Measurements from ENCODE around the gene ZDBF2.
A peak's percentile ranks its signal among the peaks of the same experiment; 100 is the strongest.
"Not testable (repeated sequence)": the region's sequence is repeated elsewhere in the genome, so short reads cannot be mapped to it uniquely, and the experiment has no call there.

The ZDBF2 gene

DNA sequence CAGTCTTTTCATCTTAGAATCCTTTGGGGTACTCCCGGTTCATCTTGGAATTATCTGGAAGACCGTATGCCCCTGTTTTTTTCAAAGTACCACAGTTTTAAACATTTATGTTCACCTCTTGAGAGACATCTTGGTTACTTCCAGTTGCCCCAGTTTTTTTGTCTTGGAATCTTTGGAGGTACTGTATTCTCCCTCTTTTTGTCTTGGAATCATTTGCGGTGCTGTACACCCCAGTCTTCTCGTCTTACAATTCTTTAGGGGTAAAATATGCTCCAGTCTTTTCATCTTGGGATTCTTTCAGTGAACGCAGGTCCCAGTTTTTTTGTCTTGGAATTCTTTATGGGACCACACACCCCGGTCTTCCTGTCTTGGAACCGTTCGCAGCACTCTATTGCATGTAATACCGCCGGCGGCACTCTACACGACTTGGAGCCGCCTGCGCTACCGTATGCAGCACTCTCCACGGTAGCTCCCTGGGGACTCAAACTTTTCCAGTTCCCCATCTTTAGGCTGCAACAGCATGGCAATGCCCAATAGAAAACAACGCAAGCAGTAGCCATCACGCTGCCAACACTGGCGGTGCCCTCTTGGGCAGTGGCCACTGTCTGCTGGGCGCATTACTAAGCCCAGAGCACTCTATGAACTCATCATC lies 21.2 kb upstream of the ZDBF2 start:
- Histone ChIP-seq H3K4me1 (ENCODE audit: insufficient read depth, low read length) (no peaks in the 10 kb centered on the region; the same call in 1 of the 2 replicates), H3K9ac (ENCODE audit: low read depth, low read length) (no peak overlapping the region), H3K9me3 (ENCODE audit: control insufficient read depth, insufficient read depth, low read length) (no peaks in the 10 kb centered on the region; the same call in 1 of the 2 replicates), H3K36me3 (ENCODE audit: insufficient read depth, low read length) (no peaks in the 10 kb centered on the region)

DNA sequence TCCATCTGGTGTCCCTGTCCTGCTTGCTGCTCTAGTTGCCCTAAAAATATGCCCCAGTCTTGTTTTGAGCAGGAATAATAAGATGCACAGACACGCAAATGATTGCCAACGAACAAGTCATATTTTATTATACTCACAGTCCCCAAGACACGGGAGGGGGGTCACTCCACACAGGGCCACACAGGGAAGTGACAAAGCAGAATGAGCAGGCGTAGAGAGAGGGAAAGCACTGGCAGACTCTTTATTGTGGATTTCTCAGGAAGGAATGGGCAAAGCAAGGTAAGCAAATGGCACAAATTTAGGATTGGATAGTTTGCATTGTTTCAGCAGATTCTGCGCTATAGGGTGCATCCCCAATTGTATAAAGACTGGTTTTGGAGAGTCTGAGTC lies 20.7 kb upstream of the ZDBF2 start:
- Histone ChIP-seq H3K4me1 (ENCODE audit: insufficient read depth, low read length) (no peaks in the 10 kb centered on the region; the same call in 1 of the 2 replicates), H3K9ac (ENCODE audit: low read depth, low read length) (no peak overlapping the region), H3K9me3 (ENCODE audit: control insufficient read depth, insufficient read depth, low read length) (no peaks in the 10 kb centered on the region; the same call in 1 of the 2 replicates)

DNA sequence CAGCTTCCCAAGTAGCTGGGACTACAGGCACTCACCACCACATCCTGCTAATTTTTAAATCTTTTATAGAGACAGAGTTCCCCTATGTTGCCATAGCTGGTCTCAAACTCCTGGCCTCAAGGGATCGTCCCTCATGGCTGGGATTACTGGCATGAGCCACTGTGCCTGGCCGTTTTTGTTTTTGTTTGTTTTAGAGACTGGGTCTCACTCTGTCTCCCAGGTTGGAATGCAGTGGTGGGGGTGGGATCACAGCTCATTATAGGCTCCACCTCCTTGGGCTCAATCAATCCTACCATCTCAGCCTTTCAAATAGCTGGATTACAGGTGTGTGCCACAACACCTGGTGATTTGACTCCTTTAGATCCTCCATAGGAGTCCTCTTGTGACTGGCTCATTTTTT lies 19.5 kb upstream of the ZDBF2 start:
- Histone ChIP-seq H3K9me3 (ENCODE audit: control insufficient read depth, insufficient read depth, low read length) (no peaks in the 10 kb centered on the region; the same call in 1 of the 2 replicates), H3K4me1 (ENCODE audit: insufficient read depth, low read length) (no peaks in the 10 kb centered on the region; the same call in 1 of the 2 replicates), H3K9ac (ENCODE audit: low read depth, low read length) (no peak overlapping the region), H3K36me3 (ENCODE audit: insufficient read depth, low read length) (no peaks in the 10 kb centered on the region)

More for the DNA sequence above, 20.7 kb upstream of the ZDBF2 start:
- no peaks in the 10 kb centered on the region for H3K36me3 ChIP-seq (ENCODE audit: insufficient read depth, low read length)

DNA sequence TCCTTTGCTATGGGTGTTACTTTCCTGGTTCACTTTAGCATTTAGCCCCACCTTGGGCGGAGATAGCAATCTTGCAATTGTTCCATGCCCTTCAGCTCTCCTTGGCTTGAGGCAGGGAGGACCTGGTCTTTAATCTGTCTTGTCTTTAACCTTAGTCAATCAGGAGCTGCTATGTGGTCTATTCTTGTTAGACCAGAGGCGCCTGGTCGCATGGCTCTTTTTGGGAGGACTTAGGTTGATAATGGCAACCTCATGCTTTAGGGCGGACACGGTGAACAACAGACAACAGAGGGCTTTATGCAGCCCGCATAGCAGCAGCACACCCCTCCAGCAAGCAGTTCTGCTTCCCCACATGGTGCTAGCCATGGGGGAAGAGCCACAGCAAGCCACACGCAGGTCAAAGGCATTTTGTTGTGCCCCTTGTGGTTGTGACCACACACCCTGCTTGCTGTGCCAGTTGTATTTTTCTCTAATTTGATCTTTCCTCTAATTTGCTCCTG lies 17.7 kb upstream of the ZDBF2 start:
- H3K4me1 ChIP-seq (ENCODE audit: insufficient read depth, low read length), result no peaks in the 10 kb centered on the region; the same call in 1 of the 2 replicates
- H3K9ac ChIP-seq (ENCODE audit: low read depth, low read length), result no peak overlapping the region
- H3K9me3 ChIP-seq (ENCODE audit: control insufficient read depth, insufficient read depth, low read length), result no peaks in the 10 kb centered on the region
- no peaks in the 10 kb centered on the region for H3K36me3 ChIP-seq (ENCODE audit: insufficient read depth, low read length)

DNA sequence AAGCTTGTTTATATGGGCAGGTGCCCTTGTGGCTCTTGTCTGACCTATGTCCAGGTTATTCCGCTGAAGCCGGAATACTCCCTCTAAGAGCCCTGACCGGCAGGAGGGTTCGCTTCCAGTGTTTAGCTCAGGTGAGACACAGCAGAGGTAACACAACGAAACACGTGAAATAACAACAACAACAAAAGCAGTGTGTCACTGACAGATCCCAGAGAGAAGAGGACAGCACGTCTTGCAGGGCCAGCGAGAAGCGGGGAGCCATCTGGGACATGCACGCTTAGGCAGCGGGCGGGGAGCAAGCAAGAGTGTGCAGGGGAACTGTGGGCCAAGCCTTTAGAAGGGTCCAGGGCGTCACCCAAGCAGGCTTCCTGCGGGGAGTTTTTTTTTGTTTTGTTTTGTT lies 17.1 kb upstream of the ZDBF2 start:
- Histone ChIP-seq H3K9me3 (ENCODE audit: control insufficient read depth, insufficient read depth, low read length) (no peaks in the 10 kb centered on the region), H3K36me3 (ENCODE audit: insufficient read depth, low read length) (no peaks in the 10 kb centered on the region), H3K9ac (ENCODE audit: low read depth, low read length) (no peak overlapping the region), H3K4me1 (ENCODE audit: insufficient read depth, low read length) (no peaks in the 10 kb centered on the region; the same call in 1 of the 2 replicates)

DNA sequence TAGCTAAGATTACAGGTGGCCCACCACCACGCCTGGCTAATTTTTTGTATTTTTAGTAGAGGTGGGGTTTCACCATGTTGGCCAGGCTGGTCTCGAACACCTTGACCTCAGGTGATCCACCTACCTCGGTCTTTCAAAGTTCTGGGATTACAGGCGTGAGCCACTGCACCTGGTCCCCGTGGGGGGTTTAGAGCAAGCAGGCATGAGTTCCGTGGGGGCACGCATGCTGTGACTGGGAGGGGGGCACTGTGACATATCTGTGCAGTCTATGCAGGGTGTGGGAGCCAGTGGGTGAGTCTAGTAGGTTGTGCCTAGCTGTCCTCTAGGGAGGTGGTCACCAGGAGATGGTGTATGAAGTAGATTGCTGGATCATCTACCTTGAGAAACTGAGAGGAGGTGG lies 16.6 kb upstream of the ZDBF2 start:
- Histone ChIP-seq H3K9ac (ENCODE audit: low read depth, low read length) (no peak overlapping the region), H3K4me1 (ENCODE audit: insufficient read depth, low read length) (no peaks in the 10 kb centered on the region; the same call in 1 of the 2 replicates), H3K9me3 (ENCODE audit: control insufficient read depth, insufficient read depth, low read length) (no peaks in the 10 kb centered on the region), H3K36me3 (ENCODE audit: insufficient read depth, low read length) (no peaks in the 10 kb centered on the region)

DNA sequence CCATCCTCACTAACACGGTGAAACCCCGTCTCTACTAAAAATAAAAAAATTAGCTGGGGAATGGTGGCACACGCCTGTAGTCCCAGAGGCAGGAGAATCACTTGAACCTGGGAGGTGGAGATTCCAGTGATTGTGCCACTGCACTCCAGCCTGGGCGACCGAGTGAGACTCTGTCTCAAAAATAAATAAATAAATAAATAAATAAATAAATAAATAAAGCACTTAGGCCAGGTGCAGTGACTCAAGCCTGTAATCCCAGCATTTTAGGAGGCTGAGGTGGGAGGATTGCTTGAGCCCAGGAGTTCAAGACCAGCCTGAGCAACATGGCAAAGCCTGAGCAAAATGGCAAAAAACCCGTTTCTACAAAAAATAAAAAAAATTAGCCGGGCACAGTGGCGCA lies 15.8 kb upstream of the ZDBF2 start:
- H3K36me3 ChIP-seq (ENCODE audit: insufficient read depth, low read length); H3K4me1 ChIP-seq (ENCODE audit: insufficient read depth, low read length); H3K9ac ChIP-seq (ENCODE audit: low read depth, low read length); H3K9me3 ChIP-seq (ENCODE audit: control insufficient read depth, insufficient read depth, low read length): not testable (repeated sequence)

DNA sequence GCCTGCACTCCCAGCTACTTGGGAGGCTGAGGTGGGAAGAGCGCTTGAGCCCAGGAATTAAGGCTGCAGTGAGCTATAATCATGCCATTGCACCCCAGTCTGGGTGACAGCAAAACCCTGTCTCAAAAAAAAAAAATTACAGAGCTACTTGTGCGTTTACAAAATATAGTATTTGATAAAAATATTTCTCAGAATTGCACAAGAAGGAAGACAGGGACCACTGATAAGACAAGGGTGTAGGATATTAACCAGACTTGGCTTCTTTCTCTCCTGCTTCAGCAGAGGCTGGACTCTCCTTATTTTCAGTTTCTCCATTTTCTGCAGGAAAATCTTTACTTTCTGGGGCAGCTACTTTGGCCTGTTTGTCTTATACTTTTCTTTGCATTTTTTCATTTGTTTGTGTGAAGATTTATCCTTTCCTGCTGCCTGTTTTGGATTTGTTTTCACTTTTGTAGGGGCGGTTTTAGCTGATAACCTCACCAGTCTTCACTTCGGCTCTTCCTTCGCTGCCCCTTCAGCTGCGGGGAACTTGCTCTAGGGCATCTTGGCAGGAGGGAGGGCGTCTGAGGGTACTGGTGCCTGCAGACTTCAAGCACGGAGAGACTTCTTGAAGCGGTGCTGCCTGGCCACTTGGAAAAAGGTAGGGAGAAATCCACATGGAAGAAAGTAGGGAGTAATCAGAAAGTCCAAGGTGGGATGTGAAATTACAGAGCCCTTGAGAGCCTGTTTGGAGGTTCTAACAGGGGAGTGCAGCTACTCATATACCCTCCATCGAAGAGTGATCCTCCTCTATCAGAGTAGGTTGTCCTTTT lies 14.9 kb upstream of the ZDBF2 start:
- H3K36me3 ChIP-seq (ENCODE audit: insufficient read depth, low read length), result no peaks in the 10 kb centered on the region
- no peaks in the 10 kb centered on the region for H3K9me3 ChIP-seq (ENCODE audit: control insufficient read depth, insufficient read depth, low read length)
- no peaks in the 10 kb centered on the region; the same call in 1 of the 2 replicates for H3K4me1 ChIP-seq (ENCODE audit: insufficient read depth, low read length)
- no peak overlapping the region; the same call in 1 of the 2 replicates for H3K9ac ChIP-seq (ENCODE audit: low read depth, low read length)

DNA sequence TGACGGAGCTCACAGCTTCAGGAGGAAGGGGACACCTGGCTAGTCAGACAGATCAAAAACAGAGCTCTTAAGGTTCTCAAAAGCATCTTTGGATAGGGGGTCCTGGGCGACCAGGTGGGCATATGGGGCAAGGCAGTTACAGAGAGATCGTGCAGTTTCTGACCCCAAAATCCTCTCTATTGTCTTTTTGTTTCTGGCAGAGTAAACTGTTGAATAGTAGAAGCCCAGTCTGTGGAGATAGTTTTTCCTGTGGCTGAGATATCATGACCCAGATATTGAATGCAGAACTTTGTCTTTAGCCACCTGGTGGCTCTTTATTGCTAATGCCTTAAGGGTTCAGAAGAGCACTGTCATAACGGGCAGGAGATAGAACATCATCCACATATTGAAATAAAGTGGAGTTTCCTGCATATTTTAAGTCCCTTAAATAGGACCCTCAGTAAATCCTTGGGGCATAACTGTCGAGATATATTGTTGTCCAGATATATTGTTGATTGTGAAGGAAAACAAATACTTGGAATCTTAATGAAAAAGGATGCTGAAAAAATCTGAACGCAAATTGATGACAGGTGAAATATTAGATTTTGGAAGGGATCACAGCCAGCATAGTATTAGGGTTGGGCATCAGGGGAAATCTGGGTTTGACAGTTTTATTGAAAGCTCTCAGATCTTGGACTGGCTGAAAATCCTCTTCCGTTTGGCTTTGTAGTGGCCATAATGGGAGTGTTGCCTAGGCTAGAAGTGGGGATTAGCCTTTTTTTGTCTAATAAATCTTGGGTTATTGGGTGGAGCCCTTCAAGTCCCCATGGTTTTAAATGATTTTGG lies 14.1 kb upstream of the ZDBF2 start:
- no peaks in the 10 kb centered on the region for H3K36me3 ChIP-seq (ENCODE audit: insufficient read depth, low read length)
- H3K4me1 ChIP-seq (ENCODE audit: insufficient read depth, low read length), result no peaks in the 10 kb centered on the region; the same call in 1 of the 2 replicates
- H3K9ac ChIP-seq (ENCODE audit: low read depth, low read length), result no peak overlapping the region; the same call in 1 of the 2 replicates
- no peaks in the 10 kb centered on the region for H3K9me3 ChIP-seq (ENCODE audit: control insufficient read depth, insufficient read depth, low read length)

DNA sequence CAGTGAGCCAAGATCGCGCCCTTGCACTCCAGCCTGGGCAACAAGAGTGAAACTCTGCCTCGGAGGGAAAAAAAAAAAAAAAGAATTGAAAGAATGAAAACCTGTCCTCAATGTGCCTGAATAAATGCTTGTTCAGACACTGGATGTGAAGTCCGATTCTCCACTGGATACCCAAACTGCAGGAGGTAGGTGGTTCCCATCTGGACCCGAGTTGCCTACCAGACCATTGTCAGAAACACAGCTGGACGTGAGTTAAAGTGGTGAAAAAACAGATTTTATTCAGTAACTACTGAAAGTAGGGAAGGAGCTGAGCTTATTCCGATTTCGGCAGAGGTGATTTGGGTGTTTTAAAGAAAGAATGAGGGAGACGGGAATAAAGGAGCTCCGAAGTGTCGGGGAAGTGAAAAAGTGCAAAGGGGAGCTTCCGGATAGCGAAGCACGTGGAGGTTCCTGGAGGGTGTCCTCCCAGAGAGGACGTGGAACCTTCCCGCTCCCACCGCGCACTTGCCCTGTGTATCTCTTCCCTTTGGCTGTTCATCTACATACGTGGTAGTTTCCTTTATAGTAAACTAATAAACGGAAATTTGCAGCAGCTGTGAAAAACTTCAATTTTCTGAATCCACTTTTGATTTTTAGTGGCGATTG lies 10.4 kb upstream of the ZDBF2 start:
- H3K9ac ChIP-seq (ENCODE audit: low read depth, low read length), result peak overlapping the region; percentile 5; the same call in 1 of the 2 replicates
- H3K9me3 ChIP-seq (ENCODE audit: control insufficient read depth, insufficient read depth, low read length), result no peaks in the 10 kb centered on the region
- no peaks in the 10 kb centered on the region; the same call in 1 of the 2 replicates for H3K4me1 ChIP-seq (ENCODE audit: insufficient read depth, low read length)
- no peaks in the 10 kb centered on the region for H3K36me3 ChIP-seq (ENCODE audit: insufficient read depth, low read length)

DNA sequence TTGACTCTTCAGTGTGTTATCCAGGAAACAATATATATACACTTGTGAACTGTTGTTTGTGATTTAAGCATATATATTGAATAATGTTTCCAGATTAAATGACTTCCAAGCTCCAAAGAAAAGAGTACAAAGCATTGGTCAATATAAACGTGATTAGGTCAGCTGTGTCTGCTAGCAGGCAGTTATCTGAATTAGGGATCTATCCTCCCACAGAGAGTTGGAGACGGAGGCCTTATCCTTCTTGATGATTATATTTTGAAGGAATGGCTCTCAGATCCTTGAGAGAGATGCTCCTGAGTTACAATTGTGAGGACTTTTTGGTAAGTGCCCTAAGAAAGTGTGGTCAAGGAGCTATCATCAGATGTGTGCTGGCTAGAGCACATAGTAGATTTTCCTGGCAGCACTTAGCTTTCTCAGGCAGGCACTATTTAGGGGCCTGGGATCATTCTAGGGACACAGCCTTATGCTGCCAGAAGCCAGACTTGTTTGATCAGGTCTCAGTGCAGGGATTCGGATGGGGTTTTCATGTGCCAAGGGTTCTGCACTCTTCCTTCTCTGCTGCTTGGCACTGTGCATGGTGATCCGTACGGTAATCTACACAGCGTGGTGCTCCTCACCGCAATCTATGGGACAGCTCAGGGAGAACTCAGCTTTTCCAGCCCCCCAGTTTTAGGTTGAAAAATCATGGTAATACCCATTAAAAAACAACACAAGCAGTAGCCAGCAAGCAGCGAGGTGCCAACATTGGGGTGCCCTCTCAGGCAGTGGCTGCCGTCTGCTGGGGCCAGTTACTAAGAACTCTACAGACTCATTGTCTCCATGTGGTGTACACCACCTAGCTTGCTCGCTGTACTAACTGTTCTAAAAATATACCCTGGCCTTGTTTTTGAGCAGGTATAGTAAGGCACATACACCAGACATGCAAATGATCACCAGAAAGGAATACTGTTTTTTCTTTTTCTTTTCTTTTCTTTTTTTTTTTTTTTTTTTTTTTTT lies 8.0 kb upstream of the ZDBF2 start:
- no peaks in the 10 kb centered on the region for H3K9me3 ChIP-seq (ENCODE audit: control insufficient read depth, insufficient read depth, low read length)
- no peak overlapping the region for H3K9ac ChIP-seq (ENCODE audit: low read depth, low read length)
- H3K4me1 ChIP-seq (ENCODE audit: insufficient read depth, low read length), result no peaks in the 10 kb centered on the region
- H3K36me3 ChIP-seq (ENCODE audit: insufficient read depth, low read length), result no peaks in the 10 kb centered on the region

DNA sequence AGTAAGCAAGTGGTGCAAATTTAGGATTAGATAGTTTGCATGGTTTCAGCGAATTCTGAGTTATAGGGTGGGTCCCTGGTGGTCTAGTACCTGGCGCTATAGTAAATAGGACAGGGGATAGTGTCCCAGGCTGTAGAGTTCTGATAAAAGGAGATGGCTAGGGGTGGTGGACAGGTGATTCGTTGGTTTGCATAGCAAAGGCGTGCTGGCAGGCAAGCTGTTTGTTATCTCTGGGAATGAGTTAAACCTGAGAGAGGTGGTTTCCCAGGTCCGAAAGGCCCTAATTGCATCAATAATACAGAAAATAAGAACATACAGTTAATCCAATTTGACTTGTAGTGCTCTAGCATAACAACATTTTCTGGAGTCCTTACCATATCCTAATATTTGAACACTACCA lies 6.9 kb upstream of the ZDBF2 start:
- Histone ChIP-seq H3K36me3 (ENCODE audit: insufficient read depth, low read length) (no peaks in the 10 kb centered on the region), H3K4me1 (ENCODE audit: insufficient read depth, low read length) (no peaks in the 10 kb centered on the region), H3K9ac (ENCODE audit: low read depth, low read length) (no peak overlapping the region), H3K9me3 (ENCODE audit: control insufficient read depth, insufficient read depth, low read length) (no peaks in the 10 kb centered on the region)

DNA sequence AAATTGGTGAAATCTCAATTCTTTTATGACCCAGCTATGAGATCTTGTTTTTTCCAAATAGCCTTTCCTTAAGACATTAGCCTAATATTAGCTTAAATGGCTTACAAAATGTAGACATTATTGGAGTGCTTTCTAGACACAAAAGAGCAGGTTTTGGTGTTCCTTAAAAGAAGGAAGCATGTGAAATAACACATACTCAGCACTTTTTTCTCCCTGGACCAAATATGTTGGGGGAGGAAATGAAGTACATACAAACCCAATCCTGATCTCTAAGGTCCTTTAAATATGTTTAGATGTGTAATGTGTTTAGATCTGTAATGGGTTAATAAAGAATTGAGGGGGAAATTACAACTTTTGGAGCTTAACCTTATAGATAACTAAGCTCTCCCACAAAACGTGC lies 3.4 kb upstream of the ZDBF2 start:
- Histone ChIP-seq H3K4me1 (ENCODE audit: insufficient read depth, low read length) (peaks cover 4% of the 10 kb centered on the region; the same call in 1 of the 2 replicates), H3K36me3 (ENCODE audit: insufficient read depth, low read length) (no peaks in the 10 kb centered on the region), H3K9ac (ENCODE audit: low read depth, low read length) (no peak overlapping the region), H3K9me3 (ENCODE audit: control insufficient read depth, insufficient read depth, low read length) (no peaks in the 10 kb centered on the region)

All from ES-I3 (cell line).